ENCODE measurements around the gene CDK5RAP2.
A peak's percentile ranks its signal among the peaks of the same experiment; 100 is the strongest.
"Not testable (repeated sequence)": the region's sequence is repeated elsewhere in the genome, so short reads cannot be mapped to it uniquely, and the experiment has no call there.

Gene CDK5RAP2

GRCh38 chr9:120580051-120580896, at the start of gene CDK5RAP2:
Gene CDK5RAP2 (minus strand): TSS chr9:120580167. CDS start chr9:120579978, 189 bp downstream.
- peak; percentile 98 to 99 for DNase-seq

GRCh38 chr9:120628925-120629497, 49.0 kb upstream of the CDK5RAP2 start:
- not testable (repeated sequence) for DNase-seq

GRCh38 chr9:120628207-120628924, 48.4 kb upstream of the CDK5RAP2 start:
- no peak for DNase-seq

- DNase-seq, result no peak
These were observed 47.1 kb upstream of the CDK5RAP2 start for GRCh38 chr9:120627073-120627472.

- DNase-seq, result no peak
These were observed 46.5 kb upstream of the CDK5RAP2 start for GRCh38 chr9:120626512-120626911.

GRCh38 chr9:120625222-120625621, 45.3 kb upstream of the CDK5RAP2 start:
- no peak for DNase-seq

- no peak for DNase-seq
These were observed 42.8 kb upstream of the CDK5RAP2 start for GRCh38 chr9:120622790-120623189.

GRCh38 chr9:120621941-120622340, 42.0 kb upstream of the CDK5RAP2 start:
- no peak for DNase-seq

- peak; percentile 40 to 48 for DNase-seq
These were observed 40.0 kb upstream of the CDK5RAP2 start for GRCh38 chr9:120619751-120620655.

GRCh38 chr9:120616966-120617935, 37.3 kb upstream of the CDK5RAP2 start:
- DNase-seq, result no peak

GRCh38 chr9:120612218-120612617, 32.3 kb upstream of the CDK5RAP2 start:
- no peak for DNase-seq

- DNase-seq, result no peak
These were observed 31.7 kb upstream of the CDK5RAP2 start for GRCh38 chr9:120611690-120612068.

GRCh38 chr9:120610975-120611689, 31.2 kb upstream of the CDK5RAP2 start:
- no peak for DNase-seq

- no peak for DNase-seq
These were observed 29.7 kb upstream of the CDK5RAP2 start for GRCh38 chr9:120609636-120610035.

- no peak for DNase-seq
These were observed 28.5 kb upstream of the CDK5RAP2 start for GRCh38 chr9:120608421-120608820.

- no peak for DNase-seq
These were observed 23.6 kb upstream of the CDK5RAP2 start for GRCh38 chr9:120603591-120603990.

GRCh38 chr9:120603010-120603409, 23.0 kb upstream of the CDK5RAP2 start:
- DNase-seq, result no peak

GRCh38 chr9:120593955-120594277, 13.9 kb upstream of the CDK5RAP2 start:
- DNase-seq, result no peak

GRCh38 chr9:120593250-120593954, 13.4 kb upstream of the CDK5RAP2 start:
- DNase-seq, result no peak

- no peak for DNase-seq
These were observed 12.2 kb upstream of the CDK5RAP2 start for GRCh38 chr9:120592210-120592609.

Measured in SHP77 (cell line).